ENCODE measurements around the gene RPS19BP1.
A peak's percentile ranks its signal among the peaks of the same experiment; 100 is the strongest.

RPS19BP1 gene

GRCh38 chr22:39532215-39533073 is at the start of gene RPS19BP1:
Gene RPS19BP1, minus strand, starts transcription at chr22:39532748. Its CDS starts 10 bp downstream, at chr22:39532738.
- DNase-seq = peak; percentile 99

- DNase-seq = no peak
These were observed 48.8 kb upstream of the RPS19BP1 start for GRCh38 chr22:39581303-39581702.

- DNase-seq = no peak
These were observed 48.2 kb upstream of the RPS19BP1 start for GRCh38 chr22:39580795-39581194.

- no peak for DNase-seq
These were observed 47.5 kb upstream of the RPS19BP1 start for GRCh38 chr22:39580006-39580441.

GRCh38 chr22:39577900-39578299 is 45.4 kb upstream of the RPS19BP1 start:
- no peak for DNase-seq

GRCh38 chr22:39577366-39577765 is 44.8 kb upstream of the RPS19BP1 start:
- no peak for DNase-seq

GRCh38 chr22:39576027-39576426 is 43.5 kb upstream of the RPS19BP1 start:
- no peak for DNase-seq

GRCh38 chr22:39575552-39575825 is 42.9 kb upstream of the RPS19BP1 start:
- DNase-seq = no peak

- DNase-seq = peak; percentile 93
These were observed 42.4 kb upstream of the RPS19BP1 start for GRCh38 chr22:39574779-39575551.

GRCh38 chr22:39571538-39571937 is 39.0 kb upstream of the RPS19BP1 start:
- DNase-seq = no peak

GRCh38 chr22:39570665-39571064 is 38.1 kb upstream of the RPS19BP1 start, which contains the start of gene CACNA1I:
Gene CACNA1I, plus strand, starts transcription at chr22:39570753. Its CDS starts 0 bp downstream, at chr22:39570753.
- no peak for DNase-seq

- no peak for DNase-seq
These were observed 37.7 kb upstream of the RPS19BP1 start for GRCh38 chr22:39570226-39570625.

GRCh38 chr22:39569066-39569465 is 36.5 kb upstream of the RPS19BP1 start:
- no peak for DNase-seq

- no peak for DNase-seq
These were observed 35.9 kb upstream of the RPS19BP1 start for GRCh38 chr22:39568278-39568981.

- DNase-seq = no peak
These were observed 34.8 kb upstream of the RPS19BP1 start for GRCh38 chr22:39567135-39567946.

GRCh38 chr22:39565414-39565944 is 32.9 kb upstream of the RPS19BP1 start:
- no peak for DNase-seq

- DNase-seq = no peak
These were observed 31.3 kb upstream of the RPS19BP1 start for GRCh38 chr22:39563571-39564428.

GRCh38 chr22:39562839-39563489 is 30.4 kb upstream of the RPS19BP1 start:
- no peak for DNase-seq

GRCh38 chr22:39560127-39560526 is 27.6 kb upstream of the RPS19BP1 start:
- DNase-seq = no peak

GRCh38 chr22:39559456-39560105 is 27.0 kb upstream of the RPS19BP1 start:
- DNase-seq = no peak
